ENCODE results near the gene ADAP1. TPM values are rescaled to one million over a fixed set of nuclear protein-coding genes. Genes with fewer than 3 reads are reported as not detected.

ADAP1 gene
- total RNA-seq, 1 experiment from 2014 or later: 173 TPM

GRCh38 chr7:923108-924041, 31.1 kb downstream of the ADAP1 start:
- peaks cover 75% of the 10 kb centered on the region for H3K4me1 Mint-ChIP-seq (ENCODE audit: low read depth, unreplicated experiment)
- H3K27ac Mint-ChIP-seq (ENCODE audit: unreplicated experiment): peak overlapping the region; percentile 85
- intact Hi-C loops (cut with micrococcal nuclease; ENCODE audit: unreplicated experiment): loop anchor here (1.0 kb wide), 1 partner anchor 26 kb away; no protein-coding TSS in a partner anchor

DNA sequence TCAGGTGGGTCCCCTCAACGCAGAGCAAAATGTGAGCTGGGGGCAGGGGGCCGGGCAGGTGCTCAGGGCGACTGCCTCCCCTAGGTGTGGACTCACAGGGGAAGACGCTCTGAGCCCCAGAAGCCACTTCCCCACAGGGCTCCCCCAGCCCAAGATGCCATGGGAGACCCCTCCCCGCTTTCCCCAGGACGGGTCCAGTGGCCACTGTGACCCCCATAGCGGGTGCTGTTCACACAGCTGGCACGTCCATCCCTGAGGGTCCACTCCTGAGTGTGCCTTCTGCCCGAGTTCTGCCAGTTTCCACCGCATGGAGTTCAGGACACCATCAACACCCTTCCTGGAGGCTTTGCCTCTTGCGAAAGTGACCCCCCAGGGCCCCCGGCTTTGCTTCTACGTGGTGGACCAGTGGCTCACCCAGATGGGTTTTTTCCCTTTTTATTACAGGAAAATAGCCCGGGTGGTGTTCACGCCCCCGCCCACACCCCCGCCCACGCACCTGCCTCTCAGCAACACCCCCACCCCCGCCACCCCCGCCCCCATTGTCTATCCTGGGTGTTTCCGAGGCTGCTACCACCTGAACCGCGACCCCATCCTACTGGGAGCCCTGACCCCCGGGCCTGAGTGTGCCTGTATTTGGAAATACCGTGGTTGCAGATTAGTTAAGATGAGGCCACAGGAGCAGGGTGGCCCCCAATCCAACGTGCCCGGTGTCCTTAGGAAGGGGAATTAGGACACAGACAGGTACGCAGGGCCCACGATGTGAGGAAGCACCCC, 32.0 kb downstream of the ADAP1 start:
- CTCF ChIA-PET: interaction anchor here (1.1 to 1.3 kb wide), 3 partner anchors 8 to 30 kb away, joined by 5 to 9 read pairs (median 8); no protein-coding TSS in a partner anchor

More at GRCh38 chr7:923108-924041, 31.1 kb downstream of the ADAP1 start:
- Mint-ChIP-seq H3K27me3 (ENCODE audit: unreplicated experiment) (no peaks in the 10 kb centered on the region), H3K4me3 (ENCODE audit: low read depth, unreplicated experiment) (peak overlapping the region; percentile 45), H3K9me3 (ENCODE audit: low read depth, unreplicated experiment) (no peaks in the 10 kb centered on the region), H3K36me3 (ENCODE audit: insufficient read depth, unreplicated experiment) (peaks cover 84% of the 10 kb centered on the region)
- TF ChIP-seq, protein P1, sequence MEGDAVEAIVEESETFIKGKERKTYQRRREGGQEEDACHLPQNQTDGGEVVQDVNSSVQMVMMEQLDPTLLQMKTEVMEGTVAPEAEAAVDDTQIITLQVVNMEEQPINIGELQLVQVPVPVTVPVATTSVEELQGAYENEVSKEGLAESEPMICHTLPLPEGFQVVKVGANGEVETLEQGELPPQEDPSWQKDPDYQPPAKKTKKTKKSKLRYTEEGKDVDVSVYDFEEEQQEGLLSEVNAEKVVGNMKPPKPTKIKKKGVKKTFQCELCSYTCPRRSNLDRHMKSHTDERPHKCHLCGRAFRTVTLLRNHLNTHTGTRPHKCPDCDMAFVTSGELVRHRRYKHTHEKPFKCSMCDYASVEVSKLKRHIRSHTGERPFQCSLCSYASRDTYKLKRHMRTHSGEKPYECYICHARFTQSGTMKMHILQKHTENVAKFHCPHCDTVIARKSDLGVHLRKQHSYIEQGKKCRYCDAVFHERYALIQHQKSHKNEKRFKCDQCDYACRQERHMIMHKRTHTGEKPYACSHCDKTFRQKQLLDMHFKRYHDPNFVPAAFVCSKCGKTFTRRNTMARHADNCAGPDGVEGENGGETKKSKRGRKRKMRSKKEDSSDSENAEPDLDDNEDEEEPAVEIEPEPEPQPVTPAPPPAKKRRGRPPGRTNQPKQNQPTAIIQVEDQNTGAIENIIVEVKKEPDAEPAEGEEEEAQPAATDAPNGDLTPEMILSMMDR (IDR thresholded peaks at IDR 0.05; ENCODE audit: unreplicated experiment): no peak
- DNase-seq: peak; percentile 92
- BruUV-seq (replicated peaks): TSS peak; percentile 49
- CTCF ChIA-PET: interaction anchor here (0.7 to 1.3 kb wide), 4 partner anchors 9 to 312 kb away, joined by 3 to 9 read pairs (median 6); no protein-coding TSS in a partner anchor

DNA sequence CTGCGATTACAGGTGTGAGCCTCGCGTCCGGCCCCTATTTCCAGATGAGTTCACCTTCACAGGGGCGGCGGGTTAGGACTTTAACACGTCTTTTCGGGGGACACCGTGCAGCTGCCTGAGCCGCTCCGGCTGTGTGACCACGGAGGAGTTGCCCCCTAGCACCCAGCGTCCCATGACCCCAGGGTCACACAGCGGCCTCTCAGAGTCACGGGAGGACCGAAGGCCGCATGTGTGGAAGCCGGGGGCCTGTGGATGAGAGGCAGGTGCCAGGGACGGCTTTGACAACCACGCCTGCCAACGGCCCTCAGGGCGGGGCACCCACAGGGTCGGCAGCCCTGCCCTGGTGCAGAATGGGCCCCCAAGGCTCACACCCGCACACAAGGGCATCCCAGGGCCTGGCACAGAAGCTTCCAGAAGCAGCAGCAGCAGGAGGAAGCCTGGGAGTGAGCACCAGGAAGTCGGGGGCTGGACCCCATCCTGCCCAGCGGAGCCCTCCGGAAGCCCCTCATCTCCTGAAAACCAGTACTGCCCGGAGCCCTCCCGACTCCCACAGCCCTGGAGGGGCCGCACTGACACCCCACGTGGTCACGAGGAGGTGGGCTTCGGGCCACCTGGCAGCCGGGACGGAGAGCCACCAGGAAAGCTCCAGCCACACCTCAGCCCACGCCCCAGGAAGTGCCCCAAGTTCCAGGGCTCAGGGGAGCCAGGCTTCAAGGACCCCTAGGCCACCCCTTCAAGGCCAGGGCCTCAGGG, 32.7 kb downstream of the ADAP1 start:
- Mint-ChIP-seq H3K27ac (ENCODE audit: unreplicated experiment) (peak overlapping the region; percentile 85), H3K9me3 (ENCODE audit: low read depth, unreplicated experiment) (no peaks in the 10 kb centered on the region), H3K4me1 (ENCODE audit: low read depth, unreplicated experiment) (peaks cover 60% of the 10 kb centered on the region), H3K4me3 (ENCODE audit: low read depth, unreplicated experiment) (peak overlapping the region; percentile 45), H3K27me3 (ENCODE audit: unreplicated experiment) (no peaks in the 10 kb centered on the region), H3K36me3 (ENCODE audit: insufficient read depth, unreplicated experiment) (peaks cover 80% of the 10 kb centered on the region)
- TF ChIP-seq, protein P1 (IDR thresholded peaks at IDR 0.05; ENCODE audit: unreplicated experiment): no peak
- intact Hi-C loops (cut with micrococcal nuclease; ENCODE audit: unreplicated experiment): no loop called here
- CTCF ChIA-PET: no interaction called here
- no peak for DNase-seq
- no TSS peak for BruUV-seq (replicated peaks)

More for the DNA sequence above, 32.0 kb downstream of the ADAP1 start:
- TF ChIP-seq, protein P1 (IDR thresholded peaks at IDR 0.05; ENCODE audit: unreplicated experiment): no peak
- no TSS peak for BruUV-seq (replicated peaks)
- DNase-seq: no peak
- Mint-ChIP-seq H3K4me1 (ENCODE audit: low read depth, unreplicated experiment) (peaks cover 67% of the 10 kb centered on the region), H3K27ac (ENCODE audit: unreplicated experiment) (peak overlapping the region; percentile 85), H3K4me3 (ENCODE audit: low read depth, unreplicated experiment) (peak overlapping the region; percentile 45), H3K9me3 (ENCODE audit: low read depth, unreplicated experiment) (no peaks in the 10 kb centered on the region), H3K27me3 (ENCODE audit: unreplicated experiment) (no peaks in the 10 kb centered on the region), H3K36me3 (ENCODE audit: insufficient read depth, unreplicated experiment) (peaks cover 84% of the 10 kb centered on the region)
- intact Hi-C loops (cut with micrococcal nuclease; ENCODE audit: unreplicated experiment): no loop called here

DNA sequence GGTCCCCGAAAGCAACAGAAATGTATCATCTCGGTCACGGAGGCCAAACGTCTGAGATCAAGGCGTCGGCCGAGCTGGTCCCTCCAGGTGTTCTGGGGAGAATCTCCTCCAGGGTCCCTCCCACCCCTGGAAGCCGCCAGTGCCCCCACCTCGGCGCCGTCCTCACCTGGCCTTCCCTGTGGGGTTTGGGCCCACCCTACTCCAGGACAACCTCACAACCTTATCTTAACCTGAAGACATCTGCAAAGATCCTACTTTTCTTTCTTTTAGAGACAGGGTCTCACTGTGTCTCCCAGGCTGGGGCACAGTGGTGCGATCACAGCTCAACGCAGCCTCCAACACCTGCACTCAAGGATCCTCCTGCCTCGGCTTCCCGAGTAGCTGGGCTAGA, 33.4 kb downstream of the ADAP1 start:
- CTCF ChIA-PET: no interaction called here
- Mint-ChIP-seq H3K9me3 (ENCODE audit: low read depth, unreplicated experiment) (no peaks in the 10 kb centered on the region), H3K4me1 (ENCODE audit: low read depth, unreplicated experiment) (peaks cover 60% of the 10 kb centered on the region), H3K4me3 (ENCODE audit: low read depth, unreplicated experiment) (no peak overlapping the region), H3K27ac (ENCODE audit: unreplicated experiment) (peak overlapping the region; percentile 65), H3K36me3 (ENCODE audit: insufficient read depth, unreplicated experiment) (peaks cover 80% of the 10 kb centered on the region), H3K27me3 (ENCODE audit: unreplicated experiment) (no peaks in the 10 kb centered on the region)
- no TSS peak for BruUV-seq (replicated peaks)
- DNase-seq: no peak
- TF ChIP-seq, protein P1 (IDR thresholded peaks at IDR 0.05; ENCODE audit: unreplicated experiment): no peak
- intact Hi-C loops (cut with micrococcal nuclease; ENCODE audit: unreplicated experiment): no loop called here

Data from Calu3 (cell line).